HG03095 (cell line): Measurements from ENCODE around the gene WDFY4.

Experiments
- ATAC-seq: cut with Tn5 transposase; IDR thresholded peaks from one replicate; pipeline ENCODE4 v1.9.1; 2021; ENCODE audit warnings: moderate library complexity; ENCODE audit not compliant: unreplicated experiment

The WDFY4 gene

GRCh38 chr10:48788554-48788953 is 103.9 kb downstream of the WDFY4 start:
- ATAC-seq: no peak

GRCh38 chr10:48789486-48790456 is 105.1 kb downstream of the WDFY4 start:
- no peak for ATAC-seq

GRCh38 chr10:48790457-48791044 is 105.9 kb downstream of the WDFY4 start:
- ATAC-seq: no peak

- no peak for ATAC-seq
These were observed 106.7 kb downstream of the WDFY4 start for GRCh38 chr10:48791267-48791928.

GRCh38 chr10:48792121-48792520 is 107.4 kb downstream of the WDFY4 start:
- no peak for ATAC-seq

- ATAC-seq: no peak
These were observed 108.0 kb downstream of the WDFY4 start for GRCh38 chr10:48792687-48793096.

GRCh38 chr10:48794074-48794473 is 109.4 kb downstream of the WDFY4 start:
- no peak for ATAC-seq

GRCh38 chr10:48796713-48797245 is 112.1 kb downstream of the WDFY4 start:
- no peak for ATAC-seq

GRCh38 chr10:48797830-48798229 is 113.2 kb downstream of the WDFY4 start:
- no peak for ATAC-seq

- no peak for ATAC-seq
These were observed 114.0 kb downstream of the WDFY4 start for GRCh38 chr10:48798481-48799254.

- ATAC-seq: no peak
These were observed 114.8 kb downstream of the WDFY4 start for GRCh38 chr10:48799341-48800006.

- ATAC-seq: no peak
These were observed 115.5 kb downstream of the WDFY4 start for GRCh38 chr10:48800007-48800675.

GRCh38 chr10:48801001-48801421 is 116.3 kb downstream of the WDFY4 start:
- no peak for ATAC-seq

GRCh38 chr10:48802611-48803071 is 118.0 kb downstream of the WDFY4 start:
- ATAC-seq: peak; percentile 91

- no peak for ATAC-seq
These were observed 119.3 kb downstream of the WDFY4 start for GRCh38 chr10:48803801-48804584.

GRCh38 chr10:48804740-48805182 is 120.1 kb downstream of the WDFY4 start:
- no peak for ATAC-seq

- no peak for ATAC-seq
These were observed 120.7 kb downstream of the WDFY4 start for GRCh38 chr10:48805411-48805810.

GRCh38 chr10:48805848-48806247 is 121.2 kb downstream of the WDFY4 start:
- ATAC-seq: no peak

- no peak for ATAC-seq
These were observed 121.7 kb downstream of the WDFY4 start for GRCh38 chr10:48806342-48806741.
